GM21528 (cell line): Measurements from ENCODE around the gene GJB2.

Experiments used
- ATAC-seq: cut with Tn5 transposase; IDR thresholded peaks from one replicate; pipeline ENCODE4 v1.9.1; 2021; ENCODE audit warnings: mild to moderate bottlenecking, moderate library complexity; ENCODE audit not compliant: unreplicated experiment, low FRiP score

Gene GJB2

GRCh38 chr13:20142927-20143480 lies 49.7 kb downstream of the GJB2 start:
- no peak for ATAC-seq

DNA sequence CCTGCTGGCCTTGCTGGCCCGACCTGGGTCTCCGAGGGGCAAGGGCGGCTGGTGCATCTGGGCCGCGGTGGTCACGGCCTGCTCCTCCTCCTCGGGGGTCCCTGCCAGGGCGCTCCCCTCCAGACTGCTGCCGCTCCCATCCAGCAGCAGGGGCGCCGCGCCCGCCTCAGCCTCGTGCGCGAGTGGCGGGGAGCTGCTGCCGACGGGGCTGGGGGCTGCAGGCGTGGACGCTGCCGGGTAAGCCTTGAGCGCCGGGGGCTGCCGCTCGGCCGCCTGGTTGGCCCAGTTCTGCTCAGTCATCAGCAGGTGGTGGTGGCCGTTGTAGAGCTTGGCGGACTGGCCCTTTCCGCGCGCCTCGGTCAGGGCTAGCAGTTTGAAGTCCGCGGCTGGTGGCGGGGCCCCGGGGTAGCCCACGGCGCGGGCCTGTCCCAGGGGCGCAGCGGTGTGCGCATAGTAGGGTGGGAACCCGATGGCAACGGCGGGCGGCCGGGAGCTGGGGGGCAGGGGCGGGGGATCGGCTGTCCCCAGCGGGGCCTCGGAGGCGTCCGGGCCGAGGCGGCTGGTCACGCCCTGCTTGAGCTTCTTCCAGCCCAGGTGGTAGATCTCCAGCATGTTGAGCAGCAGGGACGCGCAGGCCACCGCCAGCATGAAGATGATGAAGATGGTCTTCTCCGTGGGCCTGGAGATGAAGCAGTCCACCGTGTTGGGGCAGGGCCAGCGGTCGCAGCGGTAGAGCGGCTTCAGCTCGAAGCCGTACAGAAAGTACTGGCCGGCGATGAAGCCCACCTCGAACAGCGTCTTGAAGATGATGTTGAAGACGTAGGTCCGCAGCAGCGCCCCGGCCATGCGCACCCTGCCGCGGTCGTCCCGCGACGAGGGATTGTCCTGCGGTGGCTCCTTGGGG lies 50.5 kb downstream of the GJB2 start:
- ATAC-seq: no peak

DNA sequence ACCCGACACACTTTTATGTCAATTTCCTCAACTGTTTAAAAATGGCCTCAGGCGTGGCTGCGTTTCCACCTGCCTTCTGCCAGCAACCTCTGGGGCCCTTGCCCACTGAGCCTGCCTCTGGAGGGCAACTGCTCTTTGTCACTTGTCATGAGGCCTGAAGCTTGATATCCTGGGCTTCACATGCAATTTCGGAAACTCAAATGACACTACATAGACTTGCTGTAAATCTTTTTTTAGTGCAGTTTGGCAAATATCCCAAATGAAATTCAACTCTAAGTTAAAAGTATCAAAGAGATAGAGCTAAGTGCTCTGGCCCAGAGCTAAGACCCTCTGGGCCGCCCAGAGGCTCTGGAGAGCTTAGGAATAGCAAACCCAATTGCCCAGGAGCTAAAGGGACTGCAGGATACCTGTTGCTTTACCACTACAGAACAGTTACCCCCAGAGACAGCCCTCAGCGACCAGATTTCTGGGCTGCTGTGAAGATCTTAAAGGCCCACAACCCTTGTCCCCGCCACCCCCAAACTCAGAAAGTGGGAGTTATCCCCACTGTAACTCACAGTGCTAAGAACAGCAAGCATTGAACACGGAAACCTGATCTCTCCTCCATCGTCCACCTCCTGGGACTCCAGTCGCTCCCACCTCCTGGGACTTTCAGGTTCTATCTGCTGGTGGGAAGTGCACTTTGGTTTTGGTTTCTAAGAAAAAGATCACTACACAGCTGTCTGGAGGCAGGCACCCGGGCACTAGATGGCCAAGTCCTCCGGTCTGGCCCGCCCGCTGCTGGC lies 51.3 kb downstream of the GJB2 start:
- ATAC-seq: no peak

DNA sequence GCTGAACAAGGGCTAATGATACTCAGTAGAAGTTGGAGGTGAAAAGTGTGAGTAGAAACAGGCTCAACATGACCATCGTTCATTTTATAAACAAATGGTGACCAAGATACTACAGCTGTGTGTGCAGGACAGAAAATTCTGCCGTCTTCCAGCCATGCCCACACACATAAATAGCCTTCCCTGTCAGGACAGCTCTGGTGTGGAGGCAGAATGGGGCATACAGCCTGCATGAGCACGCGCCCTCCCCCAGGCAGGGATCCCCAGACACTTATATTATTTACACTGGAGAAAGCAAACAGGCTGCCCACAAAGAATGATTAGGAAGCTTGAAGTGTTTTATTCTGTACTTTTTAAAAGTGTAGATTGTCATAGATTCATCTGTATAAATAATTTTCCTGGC lies 52.3 kb downstream of the GJB2 start:
- no peak for ATAC-seq

DNA sequence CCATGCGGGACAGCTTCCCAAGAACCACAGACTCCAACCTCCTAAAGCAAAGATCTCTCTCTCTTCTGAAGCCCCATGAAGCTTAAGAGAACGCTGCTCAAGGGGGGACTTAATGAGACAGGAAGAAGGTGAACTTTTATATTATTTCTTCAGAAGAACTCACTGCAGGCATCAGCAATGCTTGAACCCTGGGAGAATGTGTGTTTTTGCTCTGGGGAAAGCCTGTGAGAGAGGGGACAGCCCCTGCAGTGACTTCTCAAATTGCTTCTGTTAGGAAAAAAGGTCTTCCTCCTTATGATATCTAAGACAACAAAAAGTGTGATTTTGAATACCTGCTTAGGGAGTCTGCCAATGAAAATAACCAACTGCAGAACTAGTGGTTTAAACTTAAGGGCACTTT lies 54.9 kb downstream of the GJB2 start:
- ATAC-seq: no peak
